IPS-18a (cell line): ENCODE results near the gene TNFRSF21.
A peak's percentile ranks its signal among the peaks of the same experiment; 100 is the strongest.
"Not testable (repeated sequence)": the region's sequence is repeated elsewhere in the genome, so short reads cannot be mapped to it uniquely, and the experiment has no call there.

Experiments
- H3K27ac ChIP-seq: one replicate; pipeline ENCODE4 v1.5.1; 2013; ENCODE audit warnings: low read length
- H3K27me3 ChIP-seq: one replicate; pipeline ENCODE4 v1.6.1; 2013; ENCODE audit warnings: mild to moderate bottlenecking, low read length; ENCODE audit not compliant: control insufficient read depth, insufficient read depth
- H3K36me3 ChIP-seq: one replicate; pipeline ENCODE4 v1.6.1; 2013; ENCODE audit warnings: low read depth, low read length; ENCODE audit not compliant: control insufficient read depth
- H3K4me1 ChIP-seq: one replicate; pipeline ENCODE4 v1.6.1; 2013; ENCODE audit warnings: low read depth, low read length; ENCODE audit not compliant: control insufficient read depth
- H3K4me3 ChIP-seq: one replicate; pipeline ENCODE4 v1.5.1; 2013; ENCODE audit warnings: low read length
- H3K9ac ChIP-seq: one replicate; pipeline ENCODE4 v1.6.1; 2013; ENCODE audit warnings: mild to moderate bottlenecking, low read length, moderate library complexity
- H3K9me3 ChIP-seq: one replicate; pipeline ENCODE4 v1.6.1; 2013; ENCODE audit warnings: low read depth, low read length; ENCODE audit not compliant: control insufficient read depth

TNFRSF21 gene

GRCh38 chr6:47321577-47321976, 11.9 kb upstream of the TNFRSF21 start:
- Histone ChIP-seq H3K9ac (no peak overlapping the region), H3K36me3 (no peaks in the 10 kb centered on the region), H3K27ac (no peak overlapping the region), H3K4me3 (no peak overlapping the region), H3K9me3 (no peaks in the 10 kb centered on the region), H3K4me1 (peaks cover 4% of the 10 kb centered on the region), H3K27me3 (no peaks in the 10 kb centered on the region)

- Histone ChIP-seq H3K4me3 (no peak overlapping the region), H3K36me3 (no peaks in the 10 kb centered on the region), H3K9me3 (no peaks in the 10 kb centered on the region)
These were observed 10.2 kb upstream of the TNFRSF21 start for GRCh38 chr6:47319867-47320266.

GRCh38 chr6:47319382-47319781, 9.7 kb upstream of the TNFRSF21 start:
- Histone ChIP-seq H3K9me3 (no peaks in the 10 kb centered on the region), H3K4me3 (no peak overlapping the region), H3K9ac (no peak overlapping the region), H3K27me3 (no peaks in the 10 kb centered on the region), H3K4me1 (peaks cover 4% of the 10 kb centered on the region), H3K27ac (no peak overlapping the region), H3K36me3 (no peaks in the 10 kb centered on the region)

More at GRCh38 chr6:47319867-47320266, 10.2 kb upstream of the TNFRSF21 start:
- H3K27me3 ChIP-seq: no peaks in the 10 kb centered on the region
- H3K4me1 ChIP-seq: peaks cover 4% of the 10 kb centered on the region
- H3K27ac ChIP-seq: no peak overlapping the region
- H3K9ac ChIP-seq: no peak overlapping the region

GRCh38 chr6:47318236-47318989, 8.7 kb upstream of the TNFRSF21 start:
- H3K9me3 ChIP-seq: no peaks in the 10 kb centered on the region
- no peak overlapping the region for H3K9ac ChIP-seq
- peaks cover under 1% of the 10 kb centered on the region for H3K4me1 ChIP-seq
- H3K27ac ChIP-seq: no peak overlapping the region
- no peaks in the 10 kb centered on the region for H3K36me3 ChIP-seq
- no peak overlapping the region for H3K4me3 ChIP-seq
- H3K27me3 ChIP-seq: no peaks in the 10 kb centered on the region

- H3K4me1 ChIP-seq, H3K9me3 ChIP-seq, H3K9ac ChIP-seq, H3K36me3 ChIP-seq, H3K4me3 ChIP-seq, H3K27ac ChIP-seq, H3K27me3 ChIP-seq: not testable (repeated sequence)
These were observed 5.5 kb upstream of the TNFRSF21 start for GRCh38 chr6:47315181-47315580.

GRCh38 chr6:47310131-47310480, 401 bp upstream of the TNFRSF21 start:
- Histone ChIP-seq H3K27ac (no peak overlapping the region), H3K4me3 (peak overlapping the region; percentile 76), H3K9ac (peak overlapping the region; percentile 89), H3K9me3 (no peaks in the 10 kb centered on the region), H3K36me3 (no peaks in the 10 kb centered on the region), H3K4me1 (peaks cover 20% of the 10 kb centered on the region), H3K27me3 (no peaks in the 10 kb centered on the region)

GRCh38 chr6:47308552-47309290, 984 bp downstream of the TNFRSF21 start:
- no peaks in the 10 kb centered on the region for H3K27me3 ChIP-seq
- H3K4me1 ChIP-seq: peaks cover 20% of the 10 kb centered on the region
- H3K36me3 ChIP-seq: no peaks in the 10 kb centered on the region
- peak overlapping the region; percentile 76 for H3K4me3 ChIP-seq
- no peak overlapping the region for H3K27ac ChIP-seq
- peak overlapping the region; percentile 89 for H3K9ac ChIP-seq
- H3K9me3 ChIP-seq: no peaks in the 10 kb centered on the region

- Histone ChIP-seq H3K9me3 (no peaks in the 10 kb centered on the region), H3K9ac (peak overlapping the region; percentile 89), H3K4me3 (peak overlapping the region; percentile 76), H3K27me3 (no peaks in the 10 kb centered on the region), H3K27ac (no peak overlapping the region), H3K36me3 (no peaks in the 10 kb centered on the region), H3K4me1 (peaks cover 20% of the 10 kb centered on the region)
These were observed 1.5 kb downstream of the TNFRSF21 start for GRCh38 chr6:47308198-47308517.

GRCh38 chr6:47307362-47308197, 2.1 kb downstream of the TNFRSF21 start:
- H3K36me3 ChIP-seq: no peaks in the 10 kb centered on the region
- no peaks in the 10 kb centered on the region for H3K9me3 ChIP-seq
- no peak overlapping the region for H3K27ac ChIP-seq
- peak overlapping the region; percentile 89 for H3K9ac ChIP-seq
- no peaks in the 10 kb centered on the region for H3K27me3 ChIP-seq
- peaks cover 20% of the 10 kb centered on the region for H3K4me1 ChIP-seq
- H3K4me3 ChIP-seq: peak overlapping the region; percentile 76

- Histone ChIP-seq H3K9ac (no peak overlapping the region), H3K27me3 (no peaks in the 10 kb centered on the region), H3K27ac (no peak overlapping the region), H3K9me3 (no peaks in the 10 kb centered on the region), H3K4me1 (peaks cover 20% of the 10 kb centered on the region), H3K4me3 (no peak overlapping the region), H3K36me3 (no peaks in the 10 kb centered on the region)
These were observed 2.8 kb downstream of the TNFRSF21 start for GRCh38 chr6:47306887-47307286.

- H3K4me1 ChIP-seq: peaks cover 20% of the 10 kb centered on the region
These were observed 5.8 kb downstream of the TNFRSF21 start for GRCh38 chr6:47303861-47304260.

More at GRCh38 chr6:47303861-47304260, 5.8 kb downstream of the TNFRSF21 start:
- Histone ChIP-seq H3K27me3 (no peaks in the 10 kb centered on the region), H3K9ac (no peak overlapping the region), H3K4me3 (no peak overlapping the region), H3K36me3 (no peaks in the 10 kb centered on the region), H3K9me3 (no peaks in the 10 kb centered on the region), H3K27ac (no peak overlapping the region)
